ENCODE measurements around the gene IGFLR1.

IGFLR1 gene

GRCh38 chr19:35740423-35741202, 1.6 kb downstream of the IGFLR1 start:
- peak; percentile 82 to 89 (median 86) for DNase-seq (ENCODE audit: low read depth in 3 of 3, low spot score in 1 of 3)

DNA sequence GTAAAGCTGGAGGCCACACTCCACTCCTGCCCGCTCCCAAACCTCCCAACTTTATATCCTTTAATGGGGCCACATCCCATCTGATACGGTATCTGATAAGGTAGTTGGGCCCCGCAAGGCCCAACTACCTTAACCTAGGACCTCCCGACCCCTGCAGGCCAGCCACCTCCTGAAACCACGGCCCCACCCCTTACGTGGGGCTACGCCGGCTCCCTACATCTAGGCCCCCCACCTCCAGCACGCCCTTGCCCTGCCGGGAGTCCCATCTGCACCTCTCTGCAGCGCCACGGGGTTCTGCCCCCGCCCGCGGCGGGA, 2.2 kb downstream of the IGFLR1 start:
- no peak for DNase-seq (ENCODE audit: low read depth in 3 of 3, low spot score in 1 of 3)

DNA sequence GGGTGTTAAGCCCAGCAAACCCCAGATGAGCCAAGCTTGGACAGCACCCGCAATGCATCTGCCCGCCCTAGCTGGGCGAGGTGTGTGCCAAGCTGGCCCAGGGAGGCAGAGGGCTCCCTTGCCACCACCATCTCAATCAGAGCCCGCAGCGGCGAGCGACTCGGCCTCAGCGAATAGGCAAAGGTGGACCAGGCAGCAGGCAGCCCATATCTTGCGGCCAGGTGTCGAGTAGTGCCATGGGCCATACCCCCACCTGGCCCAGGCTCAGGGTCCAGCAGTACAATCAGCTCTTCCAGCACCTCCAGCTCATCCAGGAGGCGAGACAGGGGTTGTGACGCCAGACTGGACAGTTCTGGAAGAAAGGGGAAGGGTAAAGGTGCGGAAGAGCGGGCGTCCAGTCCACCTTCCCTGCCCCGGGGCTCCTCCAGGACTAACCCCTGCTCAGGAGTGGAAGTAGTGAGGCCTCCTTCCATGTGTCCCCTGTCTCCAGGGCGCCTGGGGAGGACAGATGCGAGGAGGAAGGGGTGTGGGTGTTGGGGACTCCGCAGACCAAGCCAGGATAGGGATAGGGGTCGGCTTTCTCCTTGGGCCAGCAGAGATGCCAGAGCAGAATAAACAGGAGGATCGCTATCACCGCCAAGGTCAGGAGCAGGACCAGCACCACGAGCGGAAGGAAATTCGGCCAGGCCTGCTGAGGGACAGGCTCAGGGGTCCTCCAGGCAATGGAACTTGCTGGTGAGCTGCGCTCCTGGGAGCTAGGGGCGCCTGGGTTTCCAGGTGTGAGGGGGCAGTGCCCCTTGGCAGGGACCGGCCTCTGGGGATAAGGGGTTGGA, 2.8 kb downstream of the IGFLR1 start:
- DNase-seq (ENCODE audit: low read depth in 3 of 3, low spot score in 1 of 3), result no peak

- DNase-seq (ENCODE audit: low read depth in 3 of 3, low spot score in 1 of 3), result no peak
Observed at GRCh38 chr19:35738887-35739229, 3.4 kb downstream of the IGFLR1 start.

DNA sequence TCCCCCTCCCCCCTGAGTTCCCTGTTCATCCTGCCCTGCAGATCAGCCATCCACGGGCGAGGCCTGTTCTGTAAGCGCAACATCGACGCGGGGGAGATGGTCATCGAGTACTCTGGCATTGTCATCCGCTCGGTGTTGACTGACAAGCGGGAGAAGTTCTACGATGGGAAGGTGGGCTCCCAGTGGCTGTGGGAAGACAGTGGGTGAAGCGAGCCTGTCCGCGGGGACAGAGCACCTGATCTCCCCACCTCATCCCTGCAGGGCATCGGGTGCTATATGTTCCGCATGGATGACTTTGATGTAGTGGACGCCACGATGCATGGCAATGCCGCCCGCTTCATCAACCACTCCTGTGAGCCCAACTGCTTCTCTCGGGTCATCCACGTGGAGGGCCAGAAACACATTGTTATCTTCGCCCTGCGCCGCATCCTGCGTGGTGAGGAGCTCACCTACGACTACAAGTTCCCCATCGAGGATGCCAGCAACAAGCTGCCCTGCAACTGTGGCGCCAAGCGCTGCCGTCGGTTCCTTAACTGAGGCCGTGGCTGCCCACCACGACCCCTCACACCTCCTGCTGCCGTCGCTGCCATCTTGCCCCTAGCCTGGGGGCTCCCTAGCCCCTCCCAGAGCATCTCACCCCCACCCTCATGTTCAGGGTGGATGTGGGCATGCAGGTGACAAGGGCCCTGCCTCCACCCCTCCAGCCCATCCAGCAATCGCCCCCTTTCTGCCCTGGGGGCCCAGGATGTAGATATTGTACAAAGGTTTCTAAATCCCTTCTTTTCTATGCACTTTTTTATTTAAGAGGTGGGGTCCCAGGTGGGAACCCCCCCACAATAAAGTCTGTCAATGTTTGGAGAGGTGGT, 4.0 kb downstream of the IGFLR1 start:
- DNase-seq (ENCODE audit: low read depth in 3 of 3, low spot score in 1 of 3), result no peak

GRCh38 chr19:35736913-35737886, 5.1 kb downstream of the IGFLR1 start:
- no peak for DNase-seq (ENCODE audit: low read depth in 3 of 3, low spot score in 1 of 3)

- DNase-seq (ENCODE audit: low read depth in 3 of 3, low spot score in 1 of 3), result no peak
Observed at GRCh38 chr19:35734889-35735288, 7.4 kb downstream of the IGFLR1 start.

DNA sequence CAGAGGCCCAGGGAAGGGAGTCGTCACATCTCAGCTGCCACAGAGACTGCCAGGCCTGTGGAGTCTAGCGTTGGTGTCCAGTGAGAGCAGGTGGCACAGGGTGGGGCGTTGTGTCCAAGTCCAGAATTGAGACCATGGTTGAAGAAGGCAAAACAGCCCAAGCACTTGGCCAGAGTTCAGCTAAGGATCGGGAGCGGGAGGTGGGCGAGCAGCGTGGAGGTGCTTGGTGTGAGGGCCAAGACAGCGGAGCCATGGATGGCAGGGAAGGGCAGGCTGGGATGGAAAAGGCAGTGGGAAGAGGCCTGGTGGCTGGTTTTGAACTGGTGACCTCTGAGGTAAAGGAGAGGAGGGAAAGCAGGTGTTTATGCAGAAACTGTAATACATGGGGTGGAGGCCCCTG, 8.0 kb downstream of the IGFLR1 start:
- DNase-seq (ENCODE audit: low read depth in 3 of 3, low spot score in 1 of 3), result no peak

DNA sequence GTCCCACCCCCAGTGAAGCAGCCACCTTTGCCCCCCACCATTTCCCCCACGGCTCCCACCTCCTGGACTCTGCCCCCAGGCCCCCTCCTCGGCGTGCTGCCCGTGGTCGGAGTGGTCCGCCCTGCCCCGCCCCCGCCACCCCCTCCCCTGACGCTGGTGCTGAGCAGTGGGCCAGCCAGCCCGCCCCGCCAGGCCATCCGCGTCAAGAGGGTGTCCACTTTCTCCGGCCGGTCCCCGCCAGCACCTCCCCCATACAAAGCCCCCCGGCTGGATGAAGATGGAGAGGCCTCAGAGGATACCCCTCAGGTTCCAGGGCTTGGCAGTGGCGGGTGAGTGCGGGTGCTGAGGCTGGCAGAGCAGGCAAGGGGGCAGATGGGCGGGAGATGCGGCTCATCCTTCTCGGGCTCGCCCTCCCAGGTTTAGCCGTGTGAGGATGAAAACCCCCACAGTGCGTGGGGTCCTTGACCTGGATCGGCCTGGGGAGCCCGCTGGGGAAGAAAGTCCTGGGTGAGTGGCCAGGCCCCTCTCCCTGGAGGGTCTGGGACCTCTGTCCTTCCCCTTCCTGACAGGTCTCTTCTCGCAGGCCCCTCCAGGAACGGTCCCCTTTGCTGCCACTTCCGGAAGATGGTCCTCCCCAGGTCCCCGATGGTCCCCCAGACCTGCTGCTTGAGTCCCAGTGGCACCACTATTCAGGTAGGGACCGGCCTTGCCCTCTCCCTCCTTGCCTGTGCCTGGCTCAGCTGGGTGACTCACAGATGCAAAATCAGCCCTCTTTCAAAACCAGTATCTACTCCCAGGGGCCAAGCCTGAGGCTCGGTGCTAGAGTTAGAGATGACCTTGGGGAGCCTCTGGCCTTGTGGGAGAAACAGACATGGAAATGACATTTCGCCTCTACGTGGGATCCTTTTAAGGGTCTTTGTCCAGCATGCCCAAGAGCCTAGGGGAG, 8.8 kb downstream of the IGFLR1 start:
- DNase-seq (ENCODE audit: low read depth in 3 of 3, low spot score in 1 of 3), result no peak

DNA sequence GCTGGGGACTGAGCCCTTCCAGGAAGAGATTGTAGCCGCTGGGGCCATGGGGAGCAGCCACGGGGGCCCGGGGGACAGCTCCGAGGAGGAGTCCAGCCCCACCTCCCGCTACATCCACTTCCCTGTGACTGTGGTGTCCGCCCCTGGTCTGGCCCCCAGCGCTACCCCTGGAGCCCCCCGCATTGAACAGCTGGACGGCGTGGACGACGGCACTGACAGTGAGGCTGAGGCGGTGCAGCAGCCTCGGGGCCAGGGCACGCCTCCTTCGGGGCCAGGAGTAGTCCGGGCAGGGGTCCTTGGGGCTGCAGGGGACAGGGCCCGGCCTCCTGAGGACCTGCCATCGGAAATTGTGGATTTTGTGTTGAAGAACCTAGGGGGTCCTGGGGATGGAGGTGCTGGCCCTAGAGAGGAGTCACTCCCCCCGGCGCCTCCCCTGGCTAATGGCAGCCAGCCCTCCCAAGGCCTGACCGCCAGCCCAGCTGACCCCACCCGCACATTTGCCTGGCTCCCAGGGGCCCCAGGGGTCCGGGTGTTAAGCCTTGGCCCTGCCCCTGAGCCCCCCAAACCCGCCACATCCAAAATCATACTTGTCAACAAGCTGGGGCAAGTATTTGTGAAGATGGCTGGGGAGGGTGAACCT, 9.6 kb downstream of the IGFLR1 start:
- no peak for DNase-seq (ENCODE audit: low read depth in 3 of 3, low spot score in 1 of 3)

DNA sequence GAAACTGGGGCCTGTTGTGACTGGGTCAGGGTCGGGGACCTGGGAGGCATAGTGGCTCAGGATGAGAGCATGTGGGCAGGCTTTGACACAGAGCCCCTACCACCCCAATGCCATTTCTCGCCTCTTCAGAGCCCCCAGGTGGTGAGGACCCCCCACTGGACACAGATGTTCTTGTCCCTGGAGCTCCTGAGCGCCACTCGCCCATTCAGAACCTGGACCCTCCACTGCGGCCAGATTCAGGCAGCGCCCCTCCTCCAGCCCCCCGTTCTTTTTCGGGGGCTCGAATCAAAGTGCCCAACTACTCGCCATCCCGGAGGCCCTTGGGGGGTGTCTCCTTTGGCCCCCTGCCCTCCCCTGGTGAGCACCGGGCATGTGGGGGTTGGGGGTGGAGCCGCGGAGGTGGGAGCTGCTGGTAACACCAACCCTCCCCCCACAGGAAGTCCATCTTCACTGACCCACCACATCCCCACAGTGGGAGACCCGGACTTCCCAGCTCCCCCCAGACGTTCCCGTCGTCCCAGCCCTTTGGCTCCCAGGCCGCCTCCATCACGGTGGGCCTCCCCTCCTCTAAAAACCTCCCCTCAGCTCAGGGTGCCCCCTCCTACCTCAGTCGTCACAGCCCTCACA, 10.4 kb downstream of the IGFLR1 start:
- no peak for DNase-seq (ENCODE audit: low read depth in 3 of 3, low spot score in 1 of 3)

- no peak for DNase-seq (ENCODE audit: low read depth in 3 of 3, low spot score in 1 of 3)
Observed at GRCh38 chr19:35731353-35731752, 10.9 kb downstream of the IGFLR1 start.

DNA sequence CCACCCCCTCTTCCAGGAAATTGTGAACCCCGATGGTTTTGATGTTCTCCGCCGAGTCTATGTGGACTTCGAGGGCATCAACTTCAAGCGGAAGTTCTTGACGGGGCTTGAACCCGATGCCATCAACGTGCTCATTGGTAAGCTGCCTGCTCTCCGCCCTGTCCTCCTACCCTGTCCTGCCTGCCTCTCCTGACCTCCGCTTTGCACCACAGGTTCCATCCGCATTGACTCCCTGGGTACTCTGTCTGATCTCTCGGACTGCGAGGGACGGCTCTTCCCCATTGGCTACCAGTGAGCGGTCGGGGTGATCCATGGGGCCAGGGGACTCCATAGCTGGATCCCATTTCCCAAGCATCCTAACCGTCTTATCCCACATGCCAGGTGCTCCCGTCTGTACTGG, 11.9 kb downstream of the IGFLR1 start:
- no peak for DNase-seq (ENCODE audit: low read depth in 3 of 3, low spot score in 1 of 3)

GRCh38 chr19:35729763-35730162, 12.5 kb downstream of the IGFLR1 start:
- DNase-seq (ENCODE audit: low read depth in 3 of 3, low spot score in 1 of 3), result no peak

DNA sequence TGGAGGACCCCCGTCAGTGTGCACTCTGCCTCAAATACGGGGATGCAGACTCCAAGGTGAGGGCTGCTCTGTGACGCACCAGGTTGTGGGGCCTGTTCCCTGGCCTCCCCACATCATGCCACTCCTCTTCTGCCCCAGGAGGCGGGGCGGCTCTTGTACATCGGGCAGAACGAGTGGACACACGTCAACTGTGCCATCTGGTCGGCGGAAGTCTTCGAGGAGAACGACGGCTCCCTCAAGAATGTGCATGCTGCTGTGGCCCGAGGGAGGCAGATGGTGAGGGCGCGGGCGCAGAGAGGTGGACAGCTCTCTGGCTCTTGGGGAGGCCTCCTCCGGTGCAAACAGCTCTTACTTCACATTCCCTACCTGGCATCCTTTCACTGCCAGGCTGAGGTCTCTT, 13.2 kb downstream of the IGFLR1 start:
- DNase-seq (ENCODE audit: low read depth in 3 of 3, low spot score in 1 of 3), result no peak

GRCh38 chr19:35727956-35728706, 14.1 kb downstream of the IGFLR1 start:
- DNase-seq (ENCODE audit: low read depth in 3 of 3, low spot score in 1 of 3), result no peak

- no peak for DNase-seq (ENCODE audit: low read depth in 3 of 3, low spot score in 1 of 3)
Observed at GRCh38 chr19:35727053-35727955, 14.9 kb downstream of the IGFLR1 start.

All from stimulated activated CD4-positive, alpha-beta T cell treated with anti-CD3 and anti-CD28 coated beads, TNF-alpha, amount 100 ng/mL, for 1 hour (primary cell).